GM12891 (cell line): Measurements from ENCODE around the gene TMEM190.

Source experiments
- POLR2A ChIP-seq: IDR thresholded peaks from 2 replicates; pipeline ENCODE4 v1.6.1; 2011; ENCODE audit warnings: low read depth, low read length, control low read depth
- POLR2AphosphoS5 ChIP-seq: IDR thresholded peaks from 2 replicates; pipeline ENCODE4 v1.6.1; 2011; ENCODE audit warnings: low read depth, low read length, control low read depth
- TAF1 ChIP-seq: IDR thresholded peaks from 2 replicates; pipeline ENCODE4 v1.6.1; 2011; ENCODE audit warnings: low read depth, low read length, control low read depth

DNA sequence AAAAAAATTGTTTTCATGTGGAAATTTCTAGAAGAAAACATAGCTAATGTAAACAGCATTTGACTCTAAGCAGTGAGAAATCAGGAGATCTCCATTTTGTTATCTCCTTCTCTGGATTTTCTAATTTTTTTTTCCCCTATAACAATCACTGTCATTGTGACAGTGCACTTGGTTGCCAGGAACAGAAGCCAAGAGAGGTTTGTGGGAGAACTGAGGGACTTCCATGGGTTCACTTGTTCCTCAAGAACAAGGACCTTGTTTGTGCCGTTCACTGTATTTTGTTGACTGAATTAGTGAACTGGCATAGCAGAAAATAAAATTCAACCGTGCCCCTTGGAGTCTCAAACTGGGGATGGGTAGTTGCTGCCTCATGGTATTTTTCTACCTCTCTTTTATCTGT, 49.4 kb downstream of the TMEM190 start:
- TF ChIP-seq POLR2A (no peak), POLR2AphosphoS5 (no peak), TAF1 (no peak)
